HG02938 (cell line): ENCODE data around the gene KRT4.

ENCODE experiments used
- ATAC-seq: cut with Tn5 transposase; IDR thresholded peaks from one replicate; pipeline ENCODE4 v1.9.1; 2021; ENCODE audit warnings: mild to moderate bottlenecking, moderate library complexity; ENCODE audit not compliant: unreplicated experiment

Gene KRT4

GRCh38 chr12:52837413-52837741, 23.5 kb upstream of the KRT4 start:
- ATAC-seq: no peak

DNA sequence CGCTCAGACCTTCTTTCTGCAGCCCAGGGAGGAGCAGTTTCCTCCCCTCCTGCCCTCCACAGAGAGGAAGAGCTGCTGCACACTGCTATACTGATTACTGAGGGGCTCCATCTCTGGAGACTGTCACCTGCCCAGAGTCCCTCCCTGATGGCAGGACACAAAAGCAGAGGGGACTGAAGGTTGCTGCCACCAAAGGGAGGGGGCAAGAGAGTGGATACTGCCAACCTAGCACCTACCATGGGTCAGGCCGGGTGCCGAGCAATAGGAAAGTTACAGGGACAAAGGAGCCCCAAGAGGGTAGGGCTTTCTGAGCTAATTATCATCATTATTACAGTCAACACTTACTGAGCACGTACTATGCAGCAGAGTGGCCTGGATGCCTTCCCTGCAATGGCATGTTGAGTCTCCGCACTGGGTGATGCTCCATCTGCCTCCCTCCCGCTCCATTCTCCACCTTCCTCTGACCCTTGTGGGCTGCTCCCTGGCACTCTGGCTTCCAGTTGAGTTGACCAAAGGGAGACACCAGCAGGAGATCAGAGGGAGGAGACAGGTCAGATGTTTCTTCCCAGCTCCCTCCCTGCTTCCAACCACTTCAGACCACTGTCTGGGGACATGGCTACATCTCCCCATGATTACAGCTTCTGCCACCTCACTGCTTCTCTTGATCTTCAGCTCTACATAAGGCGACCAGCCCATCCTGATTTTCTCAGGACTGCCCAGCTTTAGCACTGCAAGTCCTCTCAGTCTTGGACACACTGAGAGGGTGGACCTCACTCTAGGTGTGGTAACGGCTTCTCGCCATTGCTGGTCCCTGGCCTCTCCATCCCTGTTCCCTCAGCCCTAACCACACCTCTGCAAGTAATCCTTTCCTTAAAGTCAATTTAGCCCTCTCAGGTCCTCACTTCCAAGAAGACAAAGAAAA, 22.8 kb upstream of the KRT4 start:
- no peak for ATAC-seq

DNA sequence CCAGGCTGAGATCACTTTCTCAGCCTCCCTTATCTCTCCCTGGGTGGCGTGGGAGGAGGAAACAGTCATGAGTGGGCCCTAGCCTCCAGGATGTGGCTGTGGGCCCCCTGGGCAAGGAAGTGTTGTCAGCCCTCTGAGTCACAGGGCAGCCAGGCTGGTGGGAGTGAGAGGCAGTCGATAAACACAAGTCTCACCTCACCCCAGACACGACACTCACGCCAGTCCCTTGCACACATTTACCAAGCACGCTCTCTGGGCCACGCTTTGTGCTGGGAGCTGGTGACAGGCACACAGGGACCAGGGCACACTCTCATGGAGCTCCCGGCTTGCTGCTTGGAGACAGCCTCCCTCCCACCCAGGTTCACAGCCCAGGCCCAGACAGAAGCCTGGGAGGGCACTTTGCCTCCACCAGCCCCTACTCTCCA, 22.1 kb upstream of the KRT4 start:
- ATAC-seq: no peak

DNA sequence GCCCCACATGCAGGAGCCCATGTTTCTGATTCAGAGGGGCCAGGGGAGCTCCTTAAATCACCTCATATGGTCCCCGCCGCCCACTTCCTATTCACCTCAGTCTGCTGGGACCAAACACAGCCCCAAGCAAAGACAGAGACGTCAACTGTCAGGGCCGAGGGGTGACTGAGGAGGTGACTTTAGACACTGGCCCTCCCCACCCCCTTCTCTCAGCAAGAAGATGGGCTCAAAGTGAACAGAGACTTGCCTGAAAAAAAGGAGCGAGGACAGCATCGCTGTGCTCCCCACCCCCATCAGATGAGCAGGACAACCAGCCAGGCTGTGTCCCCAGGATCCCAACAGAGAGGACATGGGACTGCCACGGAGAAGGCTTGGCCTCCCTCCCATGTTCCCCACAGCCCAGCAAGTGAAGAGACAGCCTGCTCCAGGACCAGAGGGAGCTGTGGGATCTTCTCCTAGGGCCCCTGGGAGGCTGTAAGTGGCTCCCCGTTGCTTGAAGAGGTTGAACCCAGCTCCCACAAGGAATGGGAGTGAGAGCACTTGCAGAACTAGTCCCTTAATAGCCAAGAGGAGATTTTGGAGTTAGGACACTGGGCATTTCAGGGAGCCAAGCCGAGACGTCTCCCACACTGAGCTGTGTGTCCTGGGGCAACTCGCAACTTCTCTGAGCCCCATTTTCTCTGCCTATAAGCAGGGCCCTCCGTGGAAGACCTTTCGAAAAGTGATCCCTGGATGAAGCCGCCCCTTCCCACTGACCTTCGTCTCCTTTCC, 21.5 kb upstream of the KRT4 start:
- no peak for ATAC-seq

- ATAC-seq: no peak
Measured at GRCh38 chr12:52834727-52835001, 20.7 kb upstream of the KRT4 start.

DNA sequence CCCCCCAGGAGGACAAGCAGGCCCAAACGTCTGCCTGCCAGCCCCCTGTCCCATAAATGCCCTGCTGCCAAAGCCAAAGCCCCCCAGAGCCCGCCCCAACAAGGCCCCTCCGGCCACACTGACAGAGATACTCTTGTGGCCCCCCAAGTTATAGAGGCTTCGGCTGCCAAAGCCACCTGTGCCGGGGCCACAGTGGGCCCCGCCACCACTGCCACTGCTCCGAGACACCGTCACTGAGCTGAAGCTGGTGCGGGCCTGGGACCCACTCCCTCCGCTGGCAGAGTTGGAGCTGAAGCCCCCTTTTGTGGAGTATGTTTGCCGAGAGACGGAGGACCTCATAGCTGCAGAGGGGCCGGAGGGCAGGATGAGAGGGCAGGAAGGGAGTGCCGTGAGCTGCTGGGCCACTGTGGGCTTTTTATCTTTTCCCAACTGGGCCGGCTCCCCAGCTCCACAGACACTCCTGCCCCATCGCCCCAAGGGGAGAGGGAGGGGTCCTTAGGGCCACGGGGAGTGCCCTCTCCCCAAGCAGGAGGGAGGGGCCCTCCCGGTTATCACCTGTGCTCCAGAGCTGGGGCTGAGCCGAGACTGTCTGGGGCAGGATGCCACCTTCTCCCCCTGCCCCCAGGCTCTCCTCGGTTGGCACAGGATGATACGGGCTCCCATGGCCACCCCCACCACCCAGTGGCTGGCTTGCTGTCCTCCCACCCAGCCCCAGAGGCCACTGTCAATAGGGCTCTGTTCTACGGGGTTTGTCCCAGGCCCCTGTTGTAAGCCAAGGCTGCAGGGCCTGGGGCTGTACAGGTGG, 20.2 kb upstream of the KRT4 start, which contains the start of gene KRT79:
TSS of gene KRT79 (minus strand) at position 390 of the 805 bp plus-strand sequence. CDS start at position 339, 51 bp downstream.
- no peak for ATAC-seq

GRCh38 chr12:52832985-52833905, 19.3 kb upstream of the KRT4 start:
- no peak for ATAC-seq

DNA sequence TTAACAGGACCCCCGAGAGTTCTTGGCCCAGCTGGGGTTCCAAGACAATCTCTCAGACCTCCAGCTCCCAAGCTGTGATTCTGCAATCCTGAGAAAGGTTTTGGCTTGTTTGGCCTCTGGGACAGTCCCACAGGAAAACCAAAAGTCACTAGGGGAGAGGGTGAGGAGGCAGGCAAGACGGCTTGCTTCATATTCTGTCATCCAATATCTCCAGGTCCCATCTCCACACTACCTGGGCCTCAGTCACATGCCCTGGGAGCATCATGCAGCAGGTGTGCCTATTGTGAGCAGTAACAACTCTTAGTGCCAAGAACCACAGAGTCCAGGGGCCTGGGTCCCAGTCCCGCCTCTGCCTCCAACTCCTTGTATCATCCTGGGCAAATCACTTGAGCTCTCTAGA, 18.5 kb upstream of the KRT4 start:
- ATAC-seq: no peak

GRCh38 chr12:52831251-52831650, 17.3 kb upstream of the KRT4 start:
- ATAC-seq: no peak

GRCh38 chr12:52829986-52830770, 16.3 kb upstream of the KRT4 start:
- ATAC-seq: no peak

DNA sequence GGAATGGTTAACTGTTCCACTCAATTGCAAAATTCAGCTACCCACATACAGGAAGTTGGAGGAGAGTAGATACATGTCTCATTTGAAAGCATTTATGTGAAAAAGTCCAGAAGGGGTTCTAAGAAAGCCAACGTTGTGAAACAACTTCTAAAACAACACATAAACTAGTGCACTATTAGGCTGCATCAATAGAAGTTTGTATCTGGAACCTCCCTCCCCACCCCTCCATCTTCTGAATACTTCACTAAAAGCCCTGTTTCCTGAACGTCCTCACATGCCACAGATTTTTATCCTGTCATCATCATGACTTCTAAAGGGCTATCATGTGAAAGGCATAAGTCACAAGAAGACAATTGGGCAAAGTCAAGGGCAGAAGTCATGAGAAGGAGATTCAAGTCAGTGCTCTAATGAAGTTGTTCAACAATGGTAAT, 14.7 kb upstream of the KRT4 start:
- ATAC-seq: no peak

- no peak for ATAC-seq
Measured at GRCh38 chr12:52828156-52828555, 14.2 kb upstream of the KRT4 start.

GRCh38 chr12:52827499-52828090, 13.7 kb upstream of the KRT4 start:
- no peak for ATAC-seq

DNA sequence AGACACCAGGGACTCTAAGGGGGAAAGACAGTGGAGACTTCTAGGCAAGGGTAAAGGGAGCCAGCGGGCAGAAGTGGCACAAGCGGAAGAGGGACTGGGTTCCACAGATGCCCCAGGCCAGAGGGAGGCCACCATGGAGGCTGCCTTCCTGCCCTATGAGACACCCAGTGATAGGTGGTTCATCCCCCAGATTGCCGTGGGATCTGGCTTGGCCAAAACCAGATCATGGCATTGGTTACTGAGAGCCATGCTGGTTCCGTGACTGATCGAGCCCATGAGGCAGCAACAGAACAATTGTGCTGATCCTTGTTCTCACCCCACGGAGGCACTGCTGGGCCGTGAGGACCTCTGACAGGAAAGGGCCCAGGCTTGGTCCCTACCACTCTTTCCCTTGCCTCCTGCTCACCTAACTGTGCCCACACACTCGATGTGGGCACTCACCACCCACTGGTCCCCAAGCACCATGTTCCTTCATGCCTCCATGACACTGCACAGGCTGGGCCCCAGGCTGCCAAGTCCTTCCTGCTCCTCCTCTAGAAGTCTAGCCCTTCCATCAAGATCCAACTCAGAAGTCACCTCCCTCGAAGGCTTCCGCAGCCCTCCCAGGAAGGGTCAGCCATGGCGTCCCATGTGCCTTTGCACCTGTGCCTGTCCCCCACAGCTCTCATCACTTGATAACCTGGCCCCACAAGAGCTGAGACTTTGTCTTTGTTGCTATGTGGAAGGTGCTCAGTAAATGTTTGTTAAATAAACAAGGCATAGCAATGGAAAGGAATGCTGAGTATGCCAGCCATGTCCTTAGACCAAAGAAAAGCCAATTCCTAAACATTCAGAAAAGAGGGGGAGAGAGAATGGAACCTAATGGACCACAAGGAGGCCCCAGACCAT, 12.9 kb upstream of the KRT4 start:
- no peak for ATAC-seq

GRCh38 chr12:52825961-52826360, 12.0 kb upstream of the KRT4 start:
- no peak for ATAC-seq

DNA sequence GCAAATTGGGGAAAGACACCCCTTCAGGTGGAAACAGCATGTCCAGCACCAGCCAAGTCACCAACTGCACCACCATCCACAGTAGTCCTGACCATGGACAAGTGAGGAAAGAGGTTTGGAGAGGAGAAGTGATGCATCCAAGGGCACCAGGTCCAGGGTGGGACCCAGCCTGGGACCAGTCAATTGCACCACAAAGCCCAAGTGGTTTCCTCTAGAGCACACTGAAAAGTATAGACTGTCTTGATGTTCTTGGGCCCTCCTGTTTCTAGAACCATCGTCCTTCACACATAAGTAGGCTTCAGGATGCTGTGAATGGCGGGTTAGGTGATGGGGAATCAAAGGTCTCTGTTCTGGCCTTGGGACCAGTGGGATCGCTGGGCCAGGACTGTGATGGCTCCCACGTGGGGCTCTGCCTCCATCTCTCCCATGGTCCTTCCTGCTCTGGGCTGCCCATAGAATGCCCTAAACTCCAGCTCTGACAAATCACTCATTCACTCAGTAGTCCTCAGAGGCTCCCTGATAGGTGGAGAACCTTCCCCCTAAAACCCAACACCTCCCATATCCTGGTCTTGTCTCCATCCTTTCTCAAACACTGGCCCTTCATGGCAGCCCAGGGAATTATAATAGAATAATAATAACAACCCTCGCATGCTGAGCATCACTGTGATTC, 11.0 kb upstream of the KRT4 start:
- ATAC-seq: no peak

DNA sequence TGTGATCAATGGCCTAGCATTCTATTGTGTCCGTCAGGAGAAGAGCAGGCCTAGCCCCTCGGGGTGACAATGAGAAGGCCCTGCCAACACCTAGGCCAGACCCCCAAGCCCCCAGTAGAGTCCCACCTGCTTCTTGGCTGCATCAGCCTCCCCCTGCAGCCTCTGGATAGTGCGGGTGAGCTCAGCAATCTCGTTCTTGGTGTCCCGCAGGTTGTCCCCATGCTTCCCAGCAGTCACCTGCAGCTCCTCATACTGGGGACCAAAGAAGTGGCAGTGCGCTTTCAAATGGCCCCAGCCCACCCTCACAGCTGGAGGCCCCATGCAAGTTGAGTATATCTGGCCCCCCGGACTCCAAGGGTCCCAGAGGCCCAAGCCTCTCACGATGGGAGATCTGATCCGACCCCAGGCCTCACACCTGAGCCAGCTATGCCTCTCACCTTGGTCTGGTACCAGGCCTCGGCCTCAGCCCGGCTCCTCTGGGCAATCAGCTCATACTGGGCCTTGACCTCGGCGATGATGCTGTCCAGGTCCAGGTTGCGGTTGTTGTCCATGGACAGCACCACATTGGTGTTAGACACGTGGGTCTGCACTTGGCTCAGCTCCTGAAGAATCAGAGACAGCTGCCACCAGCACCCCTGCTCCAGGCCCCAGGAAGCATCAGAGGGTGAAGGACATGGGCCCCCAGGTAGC, 10.0 kb upstream of the KRT4 start:
- no peak for ATAC-seq
